GM23338 (cell line): ENCODE data around the gene OR1N2. TPM values are rescaled to one million over a fixed set of nuclear protein-coding genes. Genes with fewer than 3 reads are reported as not detected.

Source experiments
- ATAC-seq: fragments of 200-7000 bp; cut with Tn5 transposase; 3 replicates; pipeline ENCODE4 v1.9.1; 2020
- DNase-seq: peaks from one replicate; pipeline ENCODE4 v3.0.0-alpha.2; 2015; ENCODE audit warnings: low spot score
- H2AFZ ChIP-seq: fragments of 200-600 bp; sonication (generic); 2 replicates; pipeline ENCODE4 v1.8.0; 2016; ENCODE audit warnings: antibody characterized with exemption, mild to moderate bottlenecking, moderate library complexity
- H3F3A ChIP-seq: fragments of 200-600 bp; sonication (generic); replicated peaks from 2 replicates; pipeline ENCODE4 v1.8.0; 2017; ENCODE audit warnings: antibody characterized with exemption, mixed run types, low read depth
- H3K27ac ChIP-seq: fragments of 200-600 bp; sonication (generic); 2 replicates; pipeline ENCODE4 v1.6.1; 2016; ENCODE audit warnings: low read depth
- H3K27me3 ChIP-seq: fragments of 200-600 bp; sonication (generic); 2 replicates; pipeline ENCODE4 v1.8.0; 2016; ENCODE audit warnings: mild to moderate bottlenecking, mixed run types, moderate library complexity; ENCODE audit not compliant: insufficient read depth
- H3K36me3 ChIP-seq: fragments of 200-600 bp; sonication (generic); 2 replicates; pipeline ENCODE4 v1.8.0; 2016; ENCODE audit warnings: mild to moderate bottlenecking; ENCODE audit not compliant: insufficient read depth
- H3K4me1 ChIP-seq: fragments of 200-600 bp; sonication (generic); 2 replicates; pipeline ENCODE4 v1.8.0; 2016; ENCODE audit warnings: mild to moderate bottlenecking, moderate library complexity; ENCODE audit not compliant: insufficient read depth
- H3K4me2 ChIP-seq: fragments of 200-600 bp; sonication (generic); 2 replicates; pipeline ENCODE4 v1.7.1; 2017; ENCODE audit warnings: mixed run types
- H3K4me3 ChIP-seq: fragments of 200-600 bp; sonication (generic); 2 replicates; pipeline ENCODE4 v1.6.1; 2016; ENCODE audit warnings: mixed run types
- H3K79me2 ChIP-seq: fragments of 200-600 bp; sonication (generic); replicated peaks from 2 replicates; pipeline ENCODE4 v1.8.0; 2017; ENCODE audit warnings: mild to moderate bottlenecking; ENCODE audit not compliant: insufficient read depth
- H3K9me2 ChIP-seq: fragments of 200-600 bp; sonication (generic); 2 replicates; pipeline ENCODE4 v1.8.0; 2017; ENCODE audit not compliant: insufficient read depth
- H4K20me1 ChIP-seq: fragments of 200-600 bp; sonication (generic); replicated peaks from 2 replicates; pipeline ENCODE4 v1.8.0; 2017; ENCODE audit warnings: mild to moderate bottlenecking; ENCODE audit not compliant: insufficient read depth
- H3K27ac Mint-ChIP-seq: 2 replicates; pipeline ENCODE4 v1.8.0; 2020; ENCODE audit warnings: inconsistent platforms, mild to moderate bottlenecking, moderate library complexity, mixed read lengths
- H3K27me3 Mint-ChIP-seq: 3 replicates; pipeline ENCODE4 v1.8.0; 2022; ENCODE audit warnings: low read depth, mild to moderate bottlenecking, moderate library complexity, mixed read lengths, inconsistent platforms; ENCODE audit not compliant: insufficient read depth, poor library complexity
- H3K36me3 Mint-ChIP-seq: 3 replicates; pipeline ENCODE4 v1.8.0; 2021; ENCODE audit warnings: low read depth, mild to moderate bottlenecking, inconsistent platforms, moderate library complexity, mixed read lengths
- H3K4me1 Mint-ChIP-seq: 3 replicates; pipeline ENCODE4 v1.8.0; 2020; ENCODE audit warnings: mild to moderate bottlenecking, inconsistent platforms, mixed read lengths
- H3K4me3 Mint-ChIP-seq: 3 replicates; pipeline ENCODE4 v1.8.0; 2021; ENCODE audit warnings: moderate library complexity, mild to moderate bottlenecking, inconsistent platforms, mixed read lengths
- H3K9me3 Mint-ChIP-seq: 3 replicates; pipeline ENCODE4 v1.8.0; 2020; ENCODE audit warnings: moderate library complexity, mild to moderate bottlenecking, inconsistent platforms, mixed read lengths
- CREB1 ChIP-seq: fragments of 250-450 bp; sonication (Bioruptor Pico); IDR thresholded peaks from 2 replicates; pipeline ENCODE4 v1.5.0; 2020; ENCODE audit warnings: low read depth, mild to moderate bottlenecking, moderate library complexity
- EZH2 ChIP-seq: fragments of 200-600 bp; sonication (generic); IDR thresholded peaks from one replicate; pipeline ENCODE4 v1.8.0; 2017; ENCODE audit warnings: antibody characterized with exemption, mild to moderate bottlenecking, low read depth; ENCODE audit not compliant: unreplicated experiment
- EZH2phosphoT487 ChIP-seq: fragments of 200-600 bp; sonication (generic); IDR thresholded peaks from one replicate; pipeline ENCODE4 v1.8.1; 2018; ENCODE audit warnings: antibody characterized with exemption; ENCODE audit not compliant: unreplicated experiment
- JUNB ChIP-seq: IDR thresholded peaks from one replicate; pipeline ENCODE4 v1.6.1; 2016; ENCODE audit warnings: antibody characterized with exemption; ENCODE audit not compliant: unreplicated experiment
- NANOG ChIP-seq: IDR thresholded peaks from 2 replicates; pipeline ENCODE4 v1.6.1; 2016; ENCODE audit warnings: antibody characterized with exemption, borderline replicate concordance
- POLR2AphosphoS5 ChIP-seq: IDR thresholded peaks from 2 replicates; pipeline ENCODE4 v1.6.1; 2016; ENCODE audit warnings: antibody characterized with exemption, low read depth
- STAT1 ChIP-seq: IDR thresholded peaks from one replicate; pipeline ENCODE4 v1.6.1; 2016; ENCODE audit warnings: antibody characterized with exemption; ENCODE audit not compliant: unreplicated experiment
- ZNF114 ChIP-seq: fragments of 250-450 bp; sonication (Bioruptor Pico); IDR thresholded peaks from 2 replicates; pipeline ENCODE4 v1.5.0; 2020; ENCODE audit warnings: mild to moderate bottlenecking, moderate library complexity
- ZNF331 ChIP-seq: fragments of 250-450 bp; sonication (Bioruptor Pico); IDR thresholded peaks from 2 replicates; pipeline ENCODE4 v1.5.0; 2020; ENCODE audit warnings: low read depth, mild to moderate bottlenecking, moderate library complexity
- polyA plus RNA-seq: library from polyadenylated mRNA; unstranded; fragments of >200 nt; fragmentation: Nextera tagmentation; extraction: Ambion mirVana; gene quantifications from 2 replicates; pipeline ENCODE4 v1.2.1, GENCODE V29; 2016
- total RNA-seq: library from RNA; depleted of rRNA; stranded (reverse); fragments of >200 nt; shearing (Covaris generic); gene quantifications from 2 replicates; pipeline ENCODE4 v1.2.3, GENCODE V29; 2014
- TF ChIP-seq, protein P1 (sequence below), 2 experiments: fragments of 200-600 bp in 1 of 2; sonication (generic) in 1 of 2; conservative IDR thresholded peaks; 2 replicates each; pipeline versions ENCODE4 v1.5.1 to v1.6.1; 2016 to 2017; ENCODE audit warnings: antibody characterized with exemption in 2 of 2, low read depth in 2 of 2, mild to moderate bottlenecking in 2 of 2, moderate library complexity in 1 of 2
- TF ChIP-seq, protein P2 (sequence below): IDR thresholded peaks from 2 replicates; pipeline ENCODE4 v1.6.1; 2016; ENCODE audit warnings: antibody characterized with exemption
- TF ChIP-seq, protein P3 (sequence below): IDR thresholded peaks from one replicate; pipeline ENCODE4 v1.6.1; 2018; ENCODE audit warnings: antibody characterized with exemption; ENCODE audit not compliant: unreplicated experiment
- TF ChIP-seq, protein P4 (sequence below): fragments of 250-450 bp; sonication (Bioruptor Pico); IDR thresholded peaks from 2 replicates; pipeline ENCODE4 v1.5.0; 2020; ENCODE audit warnings: mild to moderate bottlenecking, moderate library complexity

Gene OR1N2
- total and polyA plus RNA-seq, 2 experiments from 2014 or later = not detected

DNA sequence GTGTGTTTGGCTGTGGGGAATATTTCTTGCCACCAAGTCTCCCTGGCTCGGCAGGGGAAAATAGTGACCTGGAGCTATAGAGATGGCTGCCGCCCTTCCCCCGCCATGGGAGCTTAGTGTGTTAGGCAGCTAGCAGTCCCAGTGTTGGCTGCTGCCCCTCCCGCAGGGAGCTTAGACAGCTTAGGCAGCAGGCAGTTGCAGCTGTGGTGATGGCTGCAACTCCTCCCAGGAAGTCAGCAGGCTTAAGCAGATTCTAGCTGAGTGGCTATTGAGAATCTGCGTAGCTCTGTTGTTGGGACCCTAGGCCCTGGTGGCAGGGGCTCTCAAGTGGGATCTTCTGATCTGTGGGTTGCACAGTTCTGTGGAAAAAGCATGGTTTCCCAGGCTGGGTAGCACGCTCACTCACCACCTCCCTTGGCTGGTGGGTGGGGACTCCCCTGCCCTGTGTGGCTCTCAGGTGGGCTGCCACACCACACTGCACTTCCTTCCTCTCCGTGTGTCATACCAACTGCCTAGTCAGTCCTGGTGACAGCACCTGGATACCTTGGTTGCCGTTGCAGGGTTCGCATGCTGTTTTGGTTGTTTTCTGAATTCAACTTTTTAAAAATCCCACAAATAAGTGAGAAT, 9.3 kb downstream of the OR1N2 start:
- H3K9me2 ChIP-seq = no peaks in the 10 kb centered on the region
- no peaks in the 10 kb centered on the region for H3F3A ChIP-seq
- H3K79me2 ChIP-seq = no peaks in the 10 kb centered on the region
- H3K4me1 ChIP-seq = no peaks in the 10 kb centered on the region
- H3K27ac ChIP-seq = no peak overlapping the region
- ATAC-seq (peak; percentile 93), DNase-seq (peak; percentile 58)
- Mint-ChIP-seq H3K4me1 (no peaks in the 10 kb centered on the region), H3K27ac (no peak overlapping the region), H3K27me3 (no peaks in the 10 kb centered on the region), H3K4me3 (no peak overlapping the region), H3K9me3 (peaks cover 76% of the 10 kb centered on the region), H3K36me3 (peaks cover 12% of the 10 kb centered on the region)
- TF ChIP-seq EZH2 (no peak), JUNB (no peak), STAT1 (no peak), NANOG (no peak), POLR2AphosphoS5 (no peak), CREB1 (CRISPR knock-in tag) (no peak), EZH2phosphoT487 (no peak), ZNF114 (CRISPR knock-in tag) (no peak), ZNF331 (CRISPR knock-in tag) (no peak)
- TF ChIP-seq, protein P1, sequence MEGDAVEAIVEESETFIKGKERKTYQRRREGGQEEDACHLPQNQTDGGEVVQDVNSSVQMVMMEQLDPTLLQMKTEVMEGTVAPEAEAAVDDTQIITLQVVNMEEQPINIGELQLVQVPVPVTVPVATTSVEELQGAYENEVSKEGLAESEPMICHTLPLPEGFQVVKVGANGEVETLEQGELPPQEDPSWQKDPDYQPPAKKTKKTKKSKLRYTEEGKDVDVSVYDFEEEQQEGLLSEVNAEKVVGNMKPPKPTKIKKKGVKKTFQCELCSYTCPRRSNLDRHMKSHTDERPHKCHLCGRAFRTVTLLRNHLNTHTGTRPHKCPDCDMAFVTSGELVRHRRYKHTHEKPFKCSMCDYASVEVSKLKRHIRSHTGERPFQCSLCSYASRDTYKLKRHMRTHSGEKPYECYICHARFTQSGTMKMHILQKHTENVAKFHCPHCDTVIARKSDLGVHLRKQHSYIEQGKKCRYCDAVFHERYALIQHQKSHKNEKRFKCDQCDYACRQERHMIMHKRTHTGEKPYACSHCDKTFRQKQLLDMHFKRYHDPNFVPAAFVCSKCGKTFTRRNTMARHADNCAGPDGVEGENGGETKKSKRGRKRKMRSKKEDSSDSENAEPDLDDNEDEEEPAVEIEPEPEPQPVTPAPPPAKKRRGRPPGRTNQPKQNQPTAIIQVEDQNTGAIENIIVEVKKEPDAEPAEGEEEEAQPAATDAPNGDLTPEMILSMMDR (conservative IDR thresholded peaks at IDR 0.05; ENCODE audit: low read depth in 2 of 2) = no peak
- TF ChIP-seq, protein P2, sequence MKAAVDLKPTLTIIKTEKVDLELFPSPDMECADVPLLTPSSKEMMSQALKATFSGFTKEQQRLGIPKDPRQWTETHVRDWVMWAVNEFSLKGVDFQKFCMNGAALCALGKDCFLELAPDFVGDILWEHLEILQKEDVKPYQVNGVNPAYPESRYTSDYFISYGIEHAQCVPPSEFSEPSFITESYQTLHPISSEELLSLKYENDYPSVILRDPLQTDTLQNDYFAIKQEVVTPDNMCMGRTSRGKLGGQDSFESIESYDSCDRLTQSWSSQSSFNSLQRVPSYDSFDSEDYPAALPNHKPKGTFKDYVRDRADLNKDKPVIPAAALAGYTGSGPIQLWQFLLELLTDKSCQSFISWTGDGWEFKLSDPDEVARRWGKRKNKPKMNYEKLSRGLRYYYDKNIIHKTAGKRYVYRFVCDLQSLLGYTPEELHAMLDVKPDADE = no peak
- TF ChIP-seq, protein P3, sequence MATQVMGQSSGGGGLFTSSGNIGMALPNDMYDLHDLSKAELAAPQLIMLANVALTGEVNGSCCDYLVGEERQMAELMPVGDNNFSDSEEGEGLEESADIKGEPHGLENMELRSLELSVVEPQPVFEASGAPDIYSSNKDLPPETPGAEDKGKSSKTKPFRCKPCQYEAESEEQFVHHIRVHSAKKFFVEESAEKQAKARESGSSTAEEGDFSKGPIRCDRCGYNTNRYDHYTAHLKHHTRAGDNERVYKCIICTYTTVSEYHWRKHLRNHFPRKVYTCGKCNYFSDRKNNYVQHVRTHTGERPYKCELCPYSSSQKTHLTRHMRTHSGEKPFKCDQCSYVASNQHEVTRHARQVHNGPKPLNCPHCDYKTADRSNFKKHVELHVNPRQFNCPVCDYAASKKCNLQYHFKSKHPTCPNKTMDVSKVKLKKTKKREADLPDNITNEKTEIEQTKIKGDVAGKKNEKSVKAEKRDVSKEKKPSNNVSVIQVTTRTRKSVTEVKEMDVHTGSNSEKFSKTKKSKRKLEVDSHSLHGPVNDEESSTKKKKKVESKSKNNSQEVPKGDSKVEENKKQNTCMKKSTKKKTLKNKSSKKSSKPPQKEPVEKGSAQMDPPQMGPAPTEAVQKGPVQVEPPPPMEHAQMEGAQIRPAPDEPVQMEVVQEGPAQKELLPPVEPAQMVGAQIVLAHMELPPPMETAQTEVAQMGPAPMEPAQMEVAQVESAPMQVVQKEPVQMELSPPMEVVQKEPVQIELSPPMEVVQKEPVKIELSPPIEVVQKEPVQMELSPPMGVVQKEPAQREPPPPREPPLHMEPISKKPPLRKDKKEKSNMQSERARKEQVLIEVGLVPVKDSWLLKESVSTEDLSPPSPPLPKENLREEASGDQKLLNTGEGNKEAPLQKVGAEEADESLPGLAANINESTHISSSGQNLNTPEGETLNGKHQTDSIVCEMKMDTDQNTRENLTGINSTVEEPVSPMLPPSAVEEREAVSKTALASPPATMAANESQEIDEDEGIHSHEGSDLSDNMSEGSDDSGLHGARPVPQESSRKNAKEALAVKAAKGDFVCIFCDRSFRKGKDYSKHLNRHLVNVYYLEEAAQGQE = no peak
- TF ChIP-seq, protein P4, sequence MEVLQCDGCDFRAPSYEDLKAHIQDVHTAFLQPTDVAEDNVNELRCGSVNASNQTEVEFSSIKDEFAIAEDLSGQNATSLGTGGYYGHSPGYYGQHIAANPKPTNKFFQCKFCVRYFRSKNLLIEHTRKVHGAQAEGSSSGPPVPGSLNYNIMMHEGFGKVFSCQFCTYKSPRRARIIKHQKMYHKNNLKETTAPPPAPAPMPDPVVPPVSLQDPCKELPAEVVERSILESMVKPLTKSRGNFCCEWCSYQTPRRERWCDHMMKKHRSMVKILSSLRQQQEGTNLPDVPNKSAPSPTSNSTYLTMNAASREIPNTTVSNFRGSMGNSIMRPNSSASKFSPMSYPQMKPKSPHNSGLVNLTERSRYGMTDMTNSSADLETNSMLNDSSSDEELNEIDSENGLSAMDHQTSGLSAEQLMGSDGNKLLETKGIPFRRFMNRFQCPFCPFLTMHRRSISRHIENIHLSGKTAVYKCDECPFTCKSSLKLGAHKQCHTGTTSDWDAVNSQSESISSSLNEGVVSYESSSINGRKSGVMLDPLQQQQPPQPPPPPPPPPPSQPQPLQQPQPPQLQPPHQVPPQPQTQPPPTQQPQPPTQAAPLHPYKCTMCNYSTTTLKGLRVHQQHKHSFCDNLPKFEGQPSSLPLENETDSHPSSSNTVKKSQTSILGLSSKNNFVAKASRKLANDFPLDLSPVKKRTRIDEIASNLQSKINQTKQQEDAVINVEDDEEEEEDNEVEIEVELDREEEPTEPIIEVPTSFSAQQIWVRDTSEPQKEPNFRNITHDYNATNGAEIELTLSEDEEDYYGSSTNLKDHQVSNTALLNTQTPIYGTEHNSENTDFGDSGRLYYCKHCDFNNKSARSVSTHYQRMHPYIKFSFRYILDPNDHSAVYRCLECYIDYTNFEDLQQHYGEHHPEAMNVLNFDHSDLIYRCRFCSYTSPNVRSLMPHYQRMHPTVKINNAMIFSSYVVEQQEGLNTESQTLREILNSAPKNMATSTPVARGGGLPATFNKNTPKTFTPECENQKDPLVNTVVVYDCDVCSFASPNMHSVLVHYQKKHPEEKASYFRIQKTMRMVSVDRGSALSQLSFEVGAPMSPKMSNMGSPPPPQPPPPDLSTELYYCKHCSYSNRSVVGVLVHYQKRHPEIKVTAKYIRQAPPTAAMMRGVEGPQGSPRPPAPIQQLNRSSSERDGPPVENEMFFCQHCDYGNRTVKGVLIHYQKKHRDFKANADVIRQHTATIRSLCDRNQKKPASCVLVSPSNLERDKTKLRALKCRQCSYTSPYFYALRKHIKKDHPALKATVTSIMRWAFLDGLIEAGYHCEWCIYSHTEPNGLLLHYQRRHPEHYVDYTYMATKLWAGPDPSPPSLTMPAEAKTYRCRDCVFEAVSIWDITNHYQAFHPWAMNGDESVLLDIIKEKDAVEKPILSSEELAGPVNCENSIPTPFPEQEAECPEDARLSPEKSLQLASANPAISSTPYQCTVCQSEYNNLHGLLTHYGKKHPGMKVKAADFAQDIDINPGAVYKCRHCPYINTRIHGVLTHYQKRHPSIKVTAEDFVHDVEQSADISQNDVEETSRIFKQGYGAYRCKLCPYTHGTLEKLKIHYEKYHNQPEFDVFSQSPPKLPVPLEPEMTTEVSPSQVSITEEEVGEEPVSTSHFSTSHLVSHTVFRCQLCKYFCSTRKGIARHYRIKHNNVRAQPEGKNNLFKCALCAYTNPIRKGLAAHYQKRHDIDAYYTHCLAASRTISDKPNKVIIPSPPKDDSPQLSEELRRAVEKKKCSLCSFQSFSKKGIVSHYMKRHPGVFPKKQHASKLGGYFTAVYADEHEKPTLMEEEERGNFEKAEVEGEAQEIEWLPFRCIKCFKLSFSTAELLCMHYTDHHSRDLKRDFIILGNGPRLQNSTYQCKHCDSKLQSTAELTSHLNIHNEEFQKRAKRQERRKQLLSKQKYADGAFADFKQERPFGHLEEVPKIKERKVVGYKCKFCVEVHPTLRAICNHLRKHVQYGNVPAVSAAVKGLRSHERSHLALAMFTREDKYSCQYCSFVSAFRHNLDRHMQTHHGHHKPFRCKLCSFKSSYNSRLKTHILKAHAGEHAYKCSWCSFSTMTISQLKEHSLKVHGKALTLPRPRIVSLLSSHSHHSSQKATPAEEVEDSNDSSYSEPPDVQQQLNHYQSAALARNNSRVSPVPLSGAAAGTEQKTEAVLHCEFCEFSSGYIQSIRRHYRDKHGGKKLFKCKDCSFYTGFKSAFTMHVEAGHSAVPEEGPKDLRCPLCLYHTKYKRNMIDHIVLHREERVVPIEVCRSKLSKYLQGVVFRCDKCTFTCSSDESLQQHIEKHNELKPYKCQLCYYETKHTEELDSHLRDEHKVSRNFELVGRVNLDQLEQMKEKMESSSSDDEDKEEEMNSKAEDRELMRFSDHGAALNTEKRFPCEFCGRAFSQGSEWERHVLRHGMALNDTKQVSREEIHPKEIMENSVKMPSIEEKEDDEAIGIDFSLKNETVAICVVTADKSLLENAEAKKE = no peak
- H3K4me3 ChIP-seq = no peak overlapping the region
- H2AFZ ChIP-seq = peak overlapping the region; percentile 43; the same call in 1 of the 2 replicates
- H3K36me3 ChIP-seq = no peaks in the 10 kb centered on the region
- H3K27me3 ChIP-seq = 0 out of 2 replicates have a peak, but pooled peaks cover 8% of the 10 kb centered on the region
- H3K4me2 ChIP-seq = 0 out of 2 replicates have a peak overlapping the region, but pooled peaks have one; percentile 29
- H4K20me1 ChIP-seq = no peaks in the 10 kb centered on the region
